BJ (cell line): Measurements from ENCODE around the gene GAPDH. TPM values are rescaled to one million over a fixed set of nuclear protein-coding genes. Genes with fewer than 3 reads are reported as not detected.
"Not testable (repeated sequence)": the region's sequence is repeated elsewhere in the genome, so short reads cannot be mapped to it uniquely, and the experiment has no call there.

Experiments
- CTCF ChIA-PET: fragments of 350-600 bp; formaldehyde crosslinking; extraction: SDS; loops from one replicate; lab custom pipeline; 2021; ENCODE audit warnings: antibody characterized with exemption, inconsistent platforms; lab: Yijun Ruan, JAX
- POLR2A ChIA-PET: fragments of 300-600 bp; sonication (Branson Sonifier 250); formaldehyde crosslinking; extraction: SDS; loops from one replicate; lab custom pipeline; 2021; ENCODE audit warnings: antibody characterized with exemption; lab: Charles Lee
- DNase-seq: peaks from one replicate; pipeline ENCODE4 v3.0.0-alpha.2; 2011; ENCODE audit warnings: low read depth
- H3K27me3 ChIP-seq: 2 replicates; pipeline ENCODE4 v1.6.0; 2011; ENCODE audit warnings: low read length; ENCODE audit not compliant: control insufficient read depth, insufficient read depth
- H3K36me3 ChIP-seq: 2 replicates; pipeline ENCODE4 v1.5.1; 2011; ENCODE audit warnings: low read length; ENCODE audit not compliant: control insufficient read depth, insufficient read depth
- H3K4me3 ChIP-seq: 2 replicates; pipeline ENCODE4 v1.5.1; 2011; ENCODE audit warnings: low read depth, mild to moderate bottlenecking, control low read depth, low read length
- CTCF ChIP-seq: IDR thresholded peaks from 2 replicates; pipeline ENCODE4 v1.5.1; 2011; ENCODE audit warnings: low read depth, mild to moderate bottlenecking, control low read depth, inconsistent platforms, low read length, moderate library complexity; ENCODE audit not compliant: insufficient read depth
- polyA plus RNA-seq: library from polyadenylated mRNA; depleted of rRNA; stranded (reverse); fragments of >200 nt; gene quantifications from 2 replicates; pipeline ENCODE4 v1.2.3, GENCODE V29; 2011

GAPDH gene
- polyA plus RNA-seq, 1 experiment = 18,709 TPM

- peak within 1 kb of the TSS; percentile 64 for H3K4me3 ChIP-seq
- peak; percentile 80 for DNase-seq
- H3K36me3 ChIP-seq = no peaks in the 10 kb centered on the region; the same call in 1 of the 2 replicates
- ChIA-PET CTCF (interaction anchor here (1.0 to 1.6 kb wide), 3 partner anchors 23 to 44 kb away, joined by 3 to 5 read pairs (median 4); partner anchors contain the start of gene VAMP1), POLR2A (interaction anchor here (0.6 to 0.8 kb wide), 2 partner anchors 38 to 41 kb away, joined by 3 to 6 read pairs; partner anchors contain the start of gene GAPDH)
- no peaks in the 10 kb centered on the region for H3K27me3 ChIP-seq
- peak; percentile 33 for TF ChIP-seq CTCF
These were observed 40.6 kb upstream of the GAPDH start, which contains the start of gene NCAPD2 for GRCh38 chr12:6493497-6494257. Gene NCAPD2, plus strand, starts transcription at chr12:6494102. Its CDS starts 997 bp downstream, at chr12:6495099.

- ChIA-PET CTCF (interaction anchor here (1.0 kb wide), 1 partner anchor 29 kb away, joined by 3 read pairs; no protein-coding TSS in a partner anchor), POLR2A (no interaction called here)
- H3K4me3 ChIP-seq = peak overlapping the region; percentile 64
- H3K27me3 ChIP-seq = no peaks in the 10 kb centered on the region
- no peak for DNase-seq
- no peaks in the 10 kb centered on the region; the same call in 1 of the 2 replicates for H3K36me3 ChIP-seq
- TF ChIP-seq CTCF = no peak
These were observed 40.0 kb upstream of the GAPDH start for GRCh38 chr12:6494258-6494743.

GRCh38 chr12:6494968-6495367, 39.3 kb upstream of the GAPDH start:
- H3K36me3 ChIP-seq = no peaks in the 10 kb centered on the region; the same call in 1 of the 2 replicates
- peak overlapping the region; percentile 64 for H3K4me3 ChIP-seq
- H3K27me3 ChIP-seq = no peaks in the 10 kb centered on the region
- no peak for TF ChIP-seq CTCF
- ChIA-PET POLR2A (no interaction called here), CTCF (interaction anchor here (1.0 kb wide), 1 partner anchor 30 kb away, joined by 3 read pairs; no protein-coding TSS in a partner anchor)
- no peak for DNase-seq

- DNase-seq, H3K27me3 ChIP-seq, POLR2A ChIA-PET, H3K36me3 ChIP-seq, H3K4me3 ChIP-seq: not testable (repeated sequence)
- CTCF ChIA-PET = interaction anchor here (1.6 kb wide), 1 partner anchor 32 kb away, joined by 6 read pairs; no protein-coding TSS in a partner anchor
These were observed 37.0 kb upstream of the GAPDH start for GRCh38 chr12:6497291-6497690.

- CTCF ChIA-PET = interaction anchor here (0.6 to 0.8 kb wide), 2 partner anchors 39 to 76 kb away, joined by 3 to 5 read pairs; no protein-coding TSS in a partner anchor
These were observed 33.9 kb upstream of the GAPDH start for GRCh38 chr12:6500466-6500865.

More at GRCh38 chr12:6500466-6500865, 33.9 kb upstream of the GAPDH start:
- Histone ChIP-seq H3K36me3 (no peaks in the 10 kb centered on the region; the same call in 1 of the 2 replicates), H3K27me3 (no peaks in the 10 kb centered on the region), H3K4me3 (no peak overlapping the region)
- POLR2A ChIA-PET = no interaction called here
- no peak for DNase-seq
- no peak for TF ChIP-seq CTCF
